ENCODE results near the gene MKNK1. TPM values are rescaled to one million over a fixed set of nuclear protein-coding genes. Genes with fewer than 3 reads are reported as not detected.
"Not testable (repeated sequence)": the region's sequence is repeated elsewhere in the genome, so short reads cannot be mapped to it uniquely, and the experiment has no call there.

Gene MKNK1
- total RNA-seq (20.1 TPM), polyA plus RNA-seq (62.2 TPM)
- long read RNA-seq, donor 1, result 0 reads
- long read RNA-seq, donor 2, partial matches to known transcripts, result 30 of 42 reads
- long read RNA-seq, donor 2, other reads (novel, unspliced or antisense), result 0 of 42 reads
- long read RNA-seq, donor 3, partial matches to known transcripts, result 13 of 18 reads
- long read RNA-seq, donor 3, other reads (novel, unspliced or antisense), result 0 of 18 reads
- long read RNA-seq, donor 4, partial matches to known transcripts, result 0 of 4 reads
- long read RNA-seq, donor 4, other reads (novel, unspliced or antisense), result 0 of 4 reads
- long read RNA-seq, donor 5, partial matches to known transcripts, result 0 of 1 reads
- long read RNA-seq, donor 5, other reads (novel, unspliced or antisense), result 0 of 1 reads
- long read RNA-seq, donor 6, partial matches to known transcripts, result 7 of 11 reads
- long read RNA-seq, donor 6, other reads (novel, unspliced or antisense), result 0 of 11 reads
- long read RNA-seq, donor 7, partial matches to known transcripts, result 0 of 1 reads
- long read RNA-seq, donor 7, other reads (novel, unspliced or antisense), result 0 of 1 reads
- long read RNA-seq, donor 8, partial matches to known transcripts, result 0 of 1 reads
- long read RNA-seq, donor 8, other reads (novel, unspliced or antisense), result 0 of 1 reads
- long read RNA-seq, donor 9, partial matches to known transcripts, result 0 of 3 reads
- long read RNA-seq, donor 9, other reads (novel, unspliced or antisense), result 0 of 3 reads
- long read RNA-seq, donor 10, partial matches to known transcripts, result 0 of 2 reads
- long read RNA-seq, donor 10, other reads (novel, unspliced or antisense), result 0 of 2 reads

GRCh38 chr1:46603858-46604549 lies at the start of gene MKNK1:
Gene MKNK1, minus strand, starts transcription at chr1:46604268. Its CDS starts 20,941 bp downstream, at chr1:46583327.
- WGBS, result 1% methylated on average over 53 of the region's 53 CpGs
- Histone ChIP-seq H3K27me3 (ENCODE audit: control insufficient read depth in 2 of 2, insufficient read depth in 1 of 2, low read length in 1 of 2) (no peaks in the 10 kb centered on the region), H3K4me1 (ENCODE audit: control insufficient read depth in 2 of 2, insufficient read depth in 2 of 2, low read length in 2 of 2) (peaks cover 48 to 63% of the 10 kb centered on the region in 2 donors), H3K27ac (ENCODE audit: low read depth in 1 of 2, low read length in 1 of 2) (peak within 1 kb of the TSS; percentile 77 to 87), H3K9me3 (ENCODE audit: control insufficient read depth in 2 of 2, insufficient read depth in 1 of 2, low read length in 1 of 2) (no peaks in the 10 kb centered on the region), H3K36me3 (ENCODE audit: control insufficient read depth in 2 of 2, insufficient read depth in 2 of 2, low read length in 1 of 2) (peaks cover 3 to 9% of the 10 kb centered on the region in 2 donors), H3K4me3 (ENCODE audit: low read length in 2 of 2) (peak within 1 kb of the TSS; percentile 73 to 83)
- DNase-seq (ENCODE audit: low read depth in 6 of 9, low spot score in 9 of 9), result peak; percentile 93 to 99 (median 98)

- peaks cover 0 to 1% of the 10 kb centered on the region in 2 donors for H3K9me3 ChIP-seq (ENCODE audit: control insufficient read depth in 2 of 2, insufficient read depth in 1 of 2, low read length in 1 of 2)
- no peak overlapping the region for H3K4me3 ChIP-seq (ENCODE audit: low read length in 2 of 2)
- no peak for DNase-seq (ENCODE audit: low read depth in 6 of 9, low spot score in 9 of 9)
- peaks cover 29 to 39% of the 10 kb centered on the region in 2 donors for H3K36me3 ChIP-seq (ENCODE audit: control insufficient read depth in 2 of 2, insufficient read depth in 2 of 2, low read length in 1 of 2)
- H3K27ac ChIP-seq (ENCODE audit: low read depth in 1 of 2, low read length in 1 of 2), result no peak overlapping the region
- WGBS, result 94% methylated on average over 2 of the region's 2 CpGs
- no peaks in the 10 kb centered on the region for H3K4me1 ChIP-seq (ENCODE audit: control insufficient read depth in 2 of 2, insufficient read depth in 2 of 2, low read length in 2 of 2)
- no peaks in the 10 kb centered on the region for H3K27me3 ChIP-seq (ENCODE audit: control insufficient read depth in 2 of 2, insufficient read depth in 1 of 2, low read length in 1 of 2)
Observed at GRCh38 chr1:46653405-46653958, 49.4 kb upstream of the MKNK1 start.

DNA sequence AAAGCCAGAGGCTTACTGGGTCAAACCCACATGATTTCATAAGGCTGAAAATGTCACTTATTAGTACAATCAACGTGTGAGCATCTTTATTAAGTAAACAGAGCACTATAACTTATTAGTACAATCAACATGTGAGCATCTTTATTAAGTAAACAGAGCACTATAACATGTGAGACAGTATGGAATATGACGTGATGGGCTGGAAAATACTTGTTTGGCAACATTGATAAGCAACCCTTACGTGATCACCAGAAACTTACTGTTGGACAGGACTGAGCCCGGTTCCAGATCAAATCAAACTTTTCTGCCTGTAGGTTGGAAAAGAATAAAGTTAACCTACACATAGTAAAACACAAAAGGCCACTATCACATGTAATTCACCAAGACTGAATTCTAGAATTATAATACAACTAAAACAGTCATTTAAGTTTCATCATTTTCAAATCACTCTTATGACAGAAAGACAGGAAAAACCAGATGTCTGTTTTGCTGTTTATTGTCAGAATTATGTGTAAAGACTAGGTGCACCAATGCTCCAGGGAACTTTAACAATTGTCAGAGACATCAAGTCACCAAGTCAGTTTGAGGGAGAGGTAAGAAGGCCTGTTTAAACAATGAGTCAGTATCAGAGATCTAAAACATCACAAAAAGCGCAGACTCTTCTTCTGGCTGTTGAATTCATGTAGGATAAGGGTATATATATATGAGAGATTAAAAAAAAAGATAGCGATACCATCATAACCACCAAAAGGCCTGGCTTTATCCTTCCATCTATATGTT lies 48.4 kb upstream of the MKNK1 start:
- Histone ChIP-seq H3K36me3 (ENCODE audit: control insufficient read depth in 2 of 2, insufficient read depth in 2 of 2, low read length in 1 of 2) (peaks cover 28 to 37% of the 10 kb centered on the region in 2 donors), H3K4me3 (ENCODE audit: low read length in 2 of 2) (no peak overlapping the region), H3K27me3 (ENCODE audit: control insufficient read depth in 2 of 2, insufficient read depth in 1 of 2, low read length in 1 of 2) (no peaks in the 10 kb centered on the region), H3K9me3 (ENCODE audit: control insufficient read depth in 2 of 2, insufficient read depth in 1 of 2, low read length in 1 of 2) (peaks cover 0 to 7% of the 10 kb centered on the region in 2 donors), H3K4me1 (ENCODE audit: control insufficient read depth in 2 of 2, insufficient read depth in 2 of 2, low read length in 2 of 2) (no peaks in the 10 kb centered on the region), H3K27ac (ENCODE audit: low read depth in 1 of 2, low read length in 1 of 2) (no peak overlapping the region)
- WGBS, result 72% methylated on average over 6 of the region's 6 CpGs
- DNase-seq (ENCODE audit: low read depth in 6 of 9, low spot score in 9 of 9), result no peak

DNA sequence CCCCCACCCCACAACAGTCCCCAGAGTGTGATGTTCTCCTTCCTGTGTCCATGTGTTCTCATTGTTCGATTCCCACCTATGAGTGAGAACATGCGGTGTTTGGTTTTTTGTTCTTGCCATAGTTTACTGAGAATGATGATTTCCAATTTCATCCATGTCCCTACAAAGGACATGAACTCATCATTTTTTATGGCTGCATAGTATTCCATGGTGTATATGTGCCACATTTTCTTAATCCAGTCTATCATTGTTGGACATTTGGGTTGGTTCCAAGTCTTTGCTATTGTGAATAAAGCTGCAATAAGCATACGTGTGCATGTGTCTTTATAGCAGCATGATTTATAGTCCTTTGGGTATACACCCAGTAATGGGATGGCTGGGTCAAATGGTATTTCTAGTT lies 47.1 kb upstream of the MKNK1 start:
- DNase-seq (ENCODE audit: low read depth in 6 of 9, low spot score in 9 of 9); H3K4me3 ChIP-seq (ENCODE audit: low read length in 2 of 2); H3K27ac ChIP-seq (ENCODE audit: low read depth in 1 of 2, low read length in 1 of 2); H3K9me3 ChIP-seq (ENCODE audit: control insufficient read depth in 2 of 2, insufficient read depth in 1 of 2, low read length in 1 of 2); H3K4me1 ChIP-seq (ENCODE audit: control insufficient read depth in 2 of 2, insufficient read depth in 2 of 2, low read length in 2 of 2); H3K27me3 ChIP-seq (ENCODE audit: control insufficient read depth in 2 of 2, insufficient read depth in 1 of 2, low read length in 1 of 2): not testable (repeated sequence)
- WGBS, result 91% methylated on average over 3 of the region's 3 CpGs
- peaks cover 24 to 38% of the 10 kb centered on the region in 2 donors for H3K36me3 ChIP-seq (ENCODE audit: control insufficient read depth in 2 of 2, insufficient read depth in 2 of 2, low read length in 1 of 2)

DNA sequence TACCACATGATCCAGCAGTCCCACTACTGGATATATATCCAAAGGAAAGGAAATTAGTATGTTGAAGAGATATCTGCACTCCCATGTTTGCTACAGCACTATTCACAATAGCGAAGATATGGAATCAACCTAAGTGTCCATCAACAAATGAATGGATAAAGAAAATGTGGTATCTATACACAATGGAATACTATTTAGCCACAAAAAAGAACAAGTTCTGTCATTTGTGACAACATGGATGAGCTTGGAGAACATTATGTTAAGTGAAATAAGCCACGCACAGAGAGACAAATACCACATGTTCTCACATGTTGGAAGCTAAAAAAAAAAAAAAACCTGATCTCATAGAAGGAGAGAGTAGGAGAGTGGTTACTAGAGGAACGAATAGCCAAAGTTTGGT lies 46.4 kb upstream of the MKNK1 start:
- DNase-seq (ENCODE audit: low read depth in 6 of 9, low spot score in 9 of 9), result no peak
- Histone ChIP-seq H3K27me3 (ENCODE audit: control insufficient read depth in 2 of 2, insufficient read depth in 1 of 2, low read length in 1 of 2) (no peaks in the 10 kb centered on the region), H3K36me3 (ENCODE audit: control insufficient read depth in 2 of 2, insufficient read depth in 2 of 2, low read length in 1 of 2) (peaks cover 24 to 33% of the 10 kb centered on the region in 2 donors), H3K9me3 (ENCODE audit: control insufficient read depth in 2 of 2, insufficient read depth in 1 of 2, low read length in 1 of 2) (peaks cover 0 to 7% of the 10 kb centered on the region in 2 donors), H3K4me3 (ENCODE audit: low read length in 2 of 2) (no peak overlapping the region), H3K27ac (ENCODE audit: low read depth in 1 of 2, low read length in 1 of 2) (no peak overlapping the region), H3K4me1 (ENCODE audit: control insufficient read depth in 2 of 2, insufficient read depth in 2 of 2, low read length in 2 of 2) (no peaks in the 10 kb centered on the region)
- WGBS, result 71% methylated on average over 3 of the region's 3 CpGs

DNA sequence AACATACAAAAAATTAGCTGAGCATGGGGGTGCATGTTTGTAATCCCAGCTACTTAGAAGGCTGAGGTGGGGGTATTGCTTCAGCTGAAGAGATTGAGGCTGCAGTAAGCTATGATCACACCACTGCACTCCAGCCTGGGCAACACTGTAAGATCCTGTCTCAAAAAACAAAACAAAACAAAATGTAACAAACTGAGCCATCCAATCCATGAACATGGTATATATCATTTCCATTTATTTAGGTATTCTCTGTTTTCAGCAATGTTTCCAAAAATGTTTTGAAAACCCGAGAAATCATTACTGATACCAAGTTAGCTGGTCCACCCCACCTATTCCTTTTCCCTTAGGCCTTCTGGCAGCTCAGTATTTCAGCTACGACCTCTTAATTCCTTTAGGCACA lies 45.7 kb upstream of the MKNK1 start:
- Histone ChIP-seq H3K27ac (ENCODE audit: low read depth in 1 of 2, low read length in 1 of 2) (no peak overlapping the region), H3K36me3 (ENCODE audit: control insufficient read depth in 2 of 2, insufficient read depth in 2 of 2, low read length in 1 of 2) (peaks cover 22 to 31% of the 10 kb centered on the region in 2 donors)
- DNase-seq (ENCODE audit: low read depth in 6 of 9, low spot score in 9 of 9), result no peak

DNA sequence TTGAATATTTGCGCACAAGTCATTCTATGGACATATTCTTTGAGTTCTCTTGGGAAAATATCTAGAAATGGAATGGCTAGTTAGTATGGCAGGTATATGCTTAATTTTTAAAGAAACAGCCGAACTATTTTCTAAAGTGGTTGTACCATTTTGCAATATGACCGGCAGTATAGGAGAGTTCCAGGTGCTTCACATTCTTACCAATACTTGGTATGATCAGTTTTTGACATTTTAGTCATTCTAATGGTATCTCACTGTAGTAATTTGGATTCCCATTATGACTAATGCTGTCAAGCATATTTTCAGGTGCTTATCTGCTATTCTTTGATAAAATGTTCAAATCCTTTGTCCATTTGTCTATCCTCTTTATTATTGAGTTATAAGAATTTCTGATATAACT lies 43.5 kb upstream of the MKNK1 start:
- H3K36me3 ChIP-seq (ENCODE audit: control insufficient read depth in 2 of 2, insufficient read depth in 2 of 2, low read length in 1 of 2), result peaks cover 26 to 37% of the 10 kb centered on the region in 2 donors
- DNase-seq (ENCODE audit: low read depth in 6 of 9, low spot score in 9 of 9), result no peak
- no peak overlapping the region for H3K4me3 ChIP-seq (ENCODE audit: low read length in 2 of 2)
- H3K27ac ChIP-seq (ENCODE audit: low read depth in 1 of 2, low read length in 1 of 2), result no peak overlapping the region
- H3K9me3 ChIP-seq (ENCODE audit: control insufficient read depth in 2 of 2, insufficient read depth in 1 of 2, low read length in 1 of 2), result peaks cover 0 to 7% of the 10 kb centered on the region in 2 donors
- 99% methylated on average over 3 of the region's 3 CpGs for WGBS
- H3K27me3 ChIP-seq (ENCODE audit: control insufficient read depth in 2 of 2, insufficient read depth in 1 of 2, low read length in 1 of 2), result no peaks in the 10 kb centered on the region
- no peaks in the 10 kb centered on the region for H3K4me1 ChIP-seq (ENCODE audit: control insufficient read depth in 2 of 2, insufficient read depth in 2 of 2, low read length in 2 of 2)

More for the DNA sequence above, 45.7 kb upstream of the MKNK1 start:
- no peak overlapping the region for H3K4me3 ChIP-seq (ENCODE audit: low read length in 2 of 2)
- H3K4me1 ChIP-seq (ENCODE audit: control insufficient read depth in 2 of 2, insufficient read depth in 2 of 2, low read length in 2 of 2), result no peaks in the 10 kb centered on the region
- H3K27me3 ChIP-seq (ENCODE audit: control insufficient read depth in 2 of 2, insufficient read depth in 1 of 2, low read length in 1 of 2), result no peaks in the 10 kb centered on the region
- WGBS, result over 99% methylated on average over 2 of the region's 2 CpGs
- H3K9me3 ChIP-seq (ENCODE audit: control insufficient read depth in 2 of 2, insufficient read depth in 1 of 2, low read length in 1 of 2), result peaks cover 0 to 7% of the 10 kb centered on the region in 2 donors

GRCh38 chr1:46646844-46647243 lies 42.8 kb upstream of the MKNK1 start:
- Histone ChIP-seq H3K4me3 (ENCODE audit: low read length in 2 of 2) (no peak overlapping the region), H3K36me3 (ENCODE audit: control insufficient read depth in 2 of 2, insufficient read depth in 2 of 2, low read length in 1 of 2) (peaks cover 21 to 31% of the 10 kb centered on the region in 2 donors), H3K27me3 (ENCODE audit: control insufficient read depth in 2 of 2, insufficient read depth in 1 of 2, low read length in 1 of 2) (no peaks in the 10 kb centered on the region), H3K4me1 (ENCODE audit: control insufficient read depth in 2 of 2, insufficient read depth in 2 of 2, low read length in 2 of 2) (no peaks in the 10 kb centered on the region), H3K9me3 (ENCODE audit: control insufficient read depth in 2 of 2, insufficient read depth in 1 of 2, low read length in 1 of 2) (peaks cover 0 to 7% of the 10 kb centered on the region in 2 donors), H3K27ac (ENCODE audit: low read depth in 1 of 2, low read length in 1 of 2) (no peak overlapping the region)
- WGBS, result 98% methylated on average over 2 of the region's 2 CpGs
- DNase-seq (ENCODE audit: low read depth in 6 of 9, low spot score in 9 of 9), result no peak
